HepG2 (cell line): Measurements from ENCODE around the gene LYZL2. TPM values are rescaled to one million over a fixed set of nuclear protein-coding genes. Genes with fewer than 3 reads are reported as not detected.

Experiments used
- ATF6 ChIP-seq: sonication (generic); formaldehyde crosslinking; conservative IDR thresholded peaks from 2 replicates; pipeline ENCODE4 v1.4.0; 2020; ENCODE audit warnings: missing genetic modification reagents
- HOXD1 ChIP-seq: sonication (generic); formaldehyde crosslinking; IDR thresholded peaks from 2 replicates; pipeline ENCODE4 v1.5.0; 2020; ENCODE audit warnings: missing genetic modification reagents
- NFE2 ChIP-seq: sonication (generic); formaldehyde crosslinking; IDR thresholded peaks from 2 replicates; pipeline ENCODE4 v1.4.0; 2020; ENCODE audit warnings: missing genetic modification reagents
- NFYB ChIP-seq: sonication (generic); formaldehyde crosslinking; IDR thresholded peaks from 2 replicates; pipeline ENCODE4 v1.4.0; 2020; ENCODE audit warnings: missing genetic modification reagents
- PRDM15 ChIP-seq: sonication (generic); formaldehyde crosslinking; IDR thresholded peaks from 2 replicates; pipeline ENCODE4 v1.4.0; 2020; ENCODE audit warnings: missing genetic modification reagents
- PTBP1 ChIP-seq: fragments of 200-400 bp; formaldehyde crosslinking; IDR thresholded peaks from 2 replicates; pipeline ENCODE4 v1.6.1; 2018; ENCODE audit warnings: low read length, low read depth; ENCODE audit not compliant: poor library complexity, severe bottlenecking
- RFX5 ChIP-seq: IDR thresholded peaks from 2 replicates; pipeline ENCODE4 v1.6.1; 2011; ENCODE audit warnings: low read depth, low read length, improper control_type of control experiment
- SALL2 ChIP-seq: sonication (generic); formaldehyde crosslinking; IDR thresholded peaks from 2 replicates; pipeline ENCODE4 v1.8.1; 2023; ENCODE audit warnings: mild to moderate bottlenecking, missing genetic modification reagents, inconsistent platforms
- SNAPC5 ChIP-seq: sonication (generic); formaldehyde crosslinking; IDR thresholded peaks from 2 replicates; pipeline ENCODE4 v1.8.1; 2023; ENCODE audit warnings: mild to moderate bottlenecking, missing genetic modification reagents, borderline replicate concordance
- SRSF4 ChIP-seq: fragments of 200-400 bp; formaldehyde crosslinking; IDR thresholded peaks from one replicate; pipeline ENCODE4 v1.6.1; 2018; ENCODE audit warnings: mild to moderate bottlenecking, low read depth, low read length, moderate library complexity; ENCODE audit not compliant: poor library complexity, severe bottlenecking
- U2AF2 ChIP-seq: fragments of 200-400 bp; formaldehyde crosslinking; IDR thresholded peaks from 2 replicates; pipeline ENCODE4 v1.6.1; 2017; ENCODE audit warnings: low read depth, mild to moderate bottlenecking, low read length
- ZMYM3 ChIP-seq: sonication (generic); formaldehyde crosslinking; IDR thresholded peaks from 2 replicates; pipeline ENCODE4 v1.5.1; 2020; ENCODE audit warnings: mild to moderate bottlenecking, missing genetic modification reagents
- ZNF343 ChIP-seq: sonication (generic); formaldehyde crosslinking; IDR thresholded peaks from 2 replicates; pipeline ENCODE4 v1.4.0; 2020; ENCODE audit warnings: mild to moderate bottlenecking, missing genetic modification reagents
- ZNF484 ChIP-seq: sonication (generic); formaldehyde crosslinking; IDR thresholded peaks from 2 replicates; pipeline ENCODE4 v1.5.1; 2020; ENCODE audit warnings: mild to moderate bottlenecking, low read depth, missing genetic modification reagents, borderline replicate concordance
- ZNF513 ChIP-seq: sonication (generic); formaldehyde crosslinking; conservative IDR thresholded peaks from 2 replicates; pipeline ENCODE4 v1.5.0; 2020; ENCODE audit warnings: missing genetic modification reagents
- ZNF576 ChIP-seq: sonication (generic); formaldehyde crosslinking; IDR thresholded peaks from 2 replicates; pipeline ENCODE4 v1.4.0; 2020; ENCODE audit warnings: mild to moderate bottlenecking, missing genetic modification reagents
- ZNF607 ChIP-seq: sonication (generic); formaldehyde crosslinking; IDR thresholded peaks from 2 replicates; pipeline ENCODE4 v1.5.1; 2020; ENCODE audit warnings: missing genetic modification reagents, mild to moderate bottlenecking, borderline replicate concordance
- ZNF761 ChIP-seq: sonication (generic); formaldehyde crosslinking; conservative IDR thresholded peaks from 2 replicates; pipeline ENCODE4 v1.4.0; 2020; ENCODE audit warnings: mild to moderate bottlenecking, missing genetic modification reagents
- ZNF883 ChIP-seq: sonication (generic); formaldehyde crosslinking; IDR thresholded peaks from 2 replicates; pipeline ENCODE4 v1.5.1; 2020; ENCODE audit warnings: mild to moderate bottlenecking, missing genetic modification reagents; ENCODE audit errors: not compliant biosample characterization
- ZZZ3 ChIP-seq: sonication (generic); formaldehyde crosslinking; IDR thresholded peaks from 2 replicates; pipeline ENCODE4 v1.4.0; 2020; ENCODE audit warnings: missing genetic modification reagents, mild to moderate bottlenecking, borderline replicate concordance
- polyA plus RNA-seq, 8 experiments: library from polyadenylated mRNA; depleted of rRNA in 3 of 8; stranded (reverse) in 7 of 8; unstranded in 1 of 8; fragments of >200 nt; fragmentation: Illumina TruSeq in 4 of 8; extraction: Trizol in 4 of 8; gene quantifications; 2 replicates each; pipeline versions ENCODE4 v1.2.1 to v1.2.3, GENCODE V29; 2011 to 2016; ENCODE audit warnings: low read depth in 4 of 8, missing spikeins in 1 of 8, mixed read lengths in 1 of 8; ENCODE audit not compliant: insufficient read depth in 1 of 8
- total RNA-seq, 5 experiments: library from RNA; depleted of rRNA; stranded (reverse); fragments of >200 nt; fragmentation: Illumina TruSeq; extraction: Trizol; gene quantifications; 2 replicates each; pipeline ENCODE4 v1.2.3, GENCODE V29; 2016; ENCODE audit warnings: low read depth in 1 of 5

LYZL2 gene
- total and polyA plus RNA-seq, 2 of the 13 experiments (the other 11 are each of a cell fraction or from before 2014, with no cell fraction given), result 0.20 to 0.63 TPM

- no peak for TF ChIP-seq PTBP1
- no peak for TF ChIP-seq ZNF576 (CRISPR knock-in tag)
- TF ChIP-seq SNAPC5, result no peak
- TF ChIP-seq ZNF883 (CRISPR knock-in tag), result no peak
- no peak for TF ChIP-seq ZZZ3
- no peak for TF ChIP-seq ZNF607 (CRISPR knock-in tag)
- TF ChIP-seq ZNF343 (CRISPR knock-in tag), result no peak
- no peak for TF ChIP-seq NFYB
- no peak for TF ChIP-seq RFX5
- TF ChIP-seq NFE2 (CRISPR knock-in tag), result no peak
- TF ChIP-seq HOXD1 (CRISPR knock-in tag), result no peak
- TF ChIP-seq ZMYM3 (CRISPR knock-in tag), result no peak
- TF ChIP-seq ATF6, result no peak
- TF ChIP-seq ZNF513, result no peak
- TF ChIP-seq SRSF4, result no peak
- TF ChIP-seq SALL2 (CRISPR knock-in tag), result no peak
- TF ChIP-seq U2AF2, result no peak
- TF ChIP-seq PRDM15 (CRISPR knock-in tag), result no peak
- 0 out of 2 replicates have a peak, but pooled peaks have one; percentile 50 for TF ChIP-seq ZNF761 (CRISPR knock-in tag)
- no peak for TF ChIP-seq ZNF484 (CRISPR knock-in tag)
Observed at GRCh38 chr10:30583778-30584415, 45.7 kb downstream of the LYZL2 start (continued).
